B cell (primary cell): ENCODE data around the gene ABCC1.
A peak's percentile ranks its signal among the peaks of the same experiment; 100 is the strongest.

ENCODE experiments used
- CTCF ChIP-seq: fragments of 200-600 bp; IDR thresholded peaks from one replicate; pipeline ENCODE4 v1.8.0; 2022; ENCODE audit warnings: antibody characterized with exemption, mild to moderate bottlenecking
- EZH2 ChIP-seq: IDR thresholded peaks from 2 replicates; pipeline ENCODE4 v1.6.1; 2012; ENCODE audit warnings: borderline replicate concordance, low read depth, mild to moderate bottlenecking, moderate library complexity, low read length; ENCODE audit not compliant: insufficient read depth, poor library complexity, severe bottlenecking

DNA sequence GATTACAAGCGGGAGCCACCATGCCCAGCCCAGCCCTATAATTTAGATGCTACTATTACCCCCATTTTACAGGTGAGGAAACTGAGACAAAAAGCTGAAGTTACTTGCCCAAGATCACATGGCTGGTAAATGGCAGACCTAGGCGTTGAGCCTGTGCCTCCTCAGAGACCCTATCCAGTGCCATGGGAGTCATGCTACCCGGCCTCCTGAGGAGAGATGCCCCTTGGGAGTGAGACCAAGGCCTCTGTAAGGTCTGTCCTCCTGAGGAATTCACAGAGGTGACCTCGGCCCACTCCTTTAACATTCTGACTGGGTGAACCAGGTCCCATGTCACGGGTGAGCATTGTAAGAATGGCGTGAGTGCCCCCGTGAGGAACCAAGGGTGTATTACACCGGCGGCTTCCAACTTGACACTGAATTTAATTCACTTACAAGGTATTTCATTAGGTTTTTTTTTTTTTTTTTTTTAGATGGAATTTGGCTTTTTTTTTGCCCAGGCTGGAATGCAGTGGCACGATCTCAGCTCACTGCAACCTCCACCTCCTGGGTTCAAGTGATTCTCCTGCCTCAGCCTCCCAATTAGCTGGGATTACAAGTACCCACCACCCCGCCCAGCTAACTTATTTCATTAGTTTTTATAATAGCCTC is 178.2 kb downstream of the ABCC1 start:
- TF ChIP-seq CTCF (peak; percentile 95), EZH2 (no peak)
